ENCODE results near the gene STC2.

The STC2 gene

DNA sequence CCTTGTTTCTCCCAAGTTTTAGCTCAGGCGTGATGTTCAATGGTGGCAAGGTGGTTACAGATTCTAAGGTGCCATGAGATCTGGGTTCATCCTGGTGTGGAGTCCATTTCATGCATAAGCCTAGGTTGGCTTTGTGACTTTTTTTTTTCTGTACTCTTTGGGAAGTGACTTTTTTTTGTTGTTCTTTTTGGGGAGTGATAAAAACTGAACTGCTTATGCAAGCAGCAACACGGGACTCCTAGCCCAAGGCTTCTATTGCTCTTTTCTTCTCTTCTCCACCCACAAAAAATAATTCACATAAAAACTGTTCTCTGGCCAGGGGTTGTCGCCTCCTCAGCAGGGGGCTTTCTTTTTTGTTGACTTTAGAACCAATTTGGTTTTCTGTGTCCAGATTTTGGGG lies 15.4 kb downstream of the STC2 start:
- no peak for DNase-seq (ENCODE audit: low spot score)

DNA sequence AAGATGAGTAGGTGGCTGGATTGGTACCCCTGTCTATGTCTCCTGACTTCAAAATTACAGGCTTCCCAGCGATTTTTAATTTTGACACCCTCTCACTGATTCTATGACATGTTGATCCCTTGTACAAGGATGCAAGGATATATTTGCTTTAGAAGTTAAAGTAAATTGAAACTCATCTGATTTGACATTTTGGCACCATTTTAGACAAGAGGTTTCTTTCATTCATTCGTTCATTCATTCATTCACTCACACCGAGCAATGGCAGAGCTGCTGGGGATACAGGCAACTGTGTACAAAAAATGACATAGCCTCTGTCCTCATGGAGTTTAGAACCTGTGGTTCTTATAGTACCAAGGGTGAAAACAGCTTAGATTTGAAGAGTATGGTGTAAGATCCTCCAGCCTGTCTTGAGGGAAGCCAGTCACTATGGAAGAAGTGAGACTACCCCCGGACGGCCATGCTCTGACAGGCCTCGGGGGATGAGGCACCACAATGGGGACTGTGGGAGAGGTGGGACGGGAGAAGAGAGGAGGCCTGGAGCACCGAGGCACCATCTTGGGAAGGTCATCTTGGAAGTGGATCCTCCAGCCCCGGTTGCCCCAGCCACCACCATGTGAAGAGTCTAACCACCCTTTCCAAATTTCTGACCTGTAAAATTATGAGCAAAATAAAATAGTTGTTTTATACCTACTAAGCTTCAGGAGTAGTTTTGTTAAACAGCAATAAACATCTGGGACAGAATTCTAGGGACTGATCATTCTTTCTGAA lies 16.2 kb downstream of the STC2 start:
- no peak for DNase-seq (ENCODE audit: low spot score)

DNA sequence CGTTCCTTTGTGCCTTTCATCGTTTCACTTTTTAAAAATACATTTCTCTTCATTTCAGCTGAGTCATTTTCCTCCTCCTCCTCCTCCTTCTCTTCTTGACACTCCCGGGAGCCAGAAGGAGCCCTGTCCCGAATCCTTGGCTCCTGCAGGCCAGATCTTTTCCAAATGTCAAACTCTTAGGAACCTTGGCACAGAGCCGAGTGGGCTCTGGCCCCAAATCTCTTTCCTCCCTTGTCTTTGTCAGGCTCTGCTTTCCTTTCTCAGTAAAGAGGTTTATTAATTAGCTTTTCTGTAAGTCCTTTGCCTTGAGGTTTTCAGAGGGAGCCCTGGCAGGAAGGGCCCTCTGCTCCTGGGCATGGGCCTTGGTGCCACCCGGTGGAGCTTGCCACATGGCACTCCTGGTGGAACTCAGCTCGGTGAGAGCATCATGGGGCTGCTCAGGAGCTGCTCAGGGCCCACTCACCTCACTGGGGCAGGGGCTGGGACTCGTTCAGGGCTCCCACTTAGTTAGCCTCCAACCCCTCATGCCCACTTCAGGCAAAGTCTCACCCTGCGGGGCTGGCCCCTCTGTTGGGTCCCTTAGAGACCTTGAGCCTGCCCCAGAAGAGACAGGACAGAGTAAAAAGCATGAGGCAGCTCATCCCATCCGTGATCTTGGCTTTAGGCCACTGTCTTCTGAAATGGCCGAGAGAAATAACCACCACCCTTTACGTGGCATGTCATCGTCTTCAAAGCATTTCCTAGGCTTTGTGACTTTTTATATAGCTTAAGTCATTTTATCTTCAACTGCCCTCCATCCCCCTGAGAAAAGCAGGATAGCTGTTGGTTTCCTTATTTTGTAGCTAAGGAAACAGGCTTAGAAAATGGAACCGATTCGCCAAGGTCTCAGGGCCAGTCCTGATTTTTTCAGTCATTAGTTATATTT lies 17.1 kb downstream of the STC2 start:
- no peak for DNase-seq (ENCODE audit: low spot score)

DNA sequence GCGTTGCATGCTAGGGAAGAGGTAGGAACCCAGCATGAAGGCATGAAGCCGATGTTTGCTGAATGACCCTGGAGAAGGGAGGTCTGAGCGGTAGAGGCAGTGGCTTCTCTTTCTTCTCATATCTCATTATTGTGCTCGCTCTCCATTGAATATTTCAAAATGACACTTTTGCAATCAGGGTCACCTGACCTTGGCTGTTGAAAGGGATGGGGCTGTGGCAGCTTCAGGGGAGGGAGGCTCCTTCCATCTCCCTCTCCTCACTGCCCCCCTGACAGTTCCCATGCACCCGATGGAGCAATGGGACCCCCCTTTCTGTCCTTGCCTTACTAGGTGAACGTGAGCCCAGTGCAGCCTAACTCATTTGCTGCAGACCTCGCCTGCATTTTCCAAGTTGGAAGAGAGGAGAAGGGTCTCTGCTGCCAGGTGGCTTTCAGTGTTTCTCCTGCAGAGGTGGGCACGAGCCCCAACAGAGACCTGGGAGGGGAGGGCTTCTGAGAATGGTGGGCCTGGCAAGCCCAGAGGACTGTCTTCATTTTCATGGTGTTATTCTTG lies 17.9 kb downstream of the STC2 start:
- DNase-seq (ENCODE audit: low spot score): no peak

DNA sequence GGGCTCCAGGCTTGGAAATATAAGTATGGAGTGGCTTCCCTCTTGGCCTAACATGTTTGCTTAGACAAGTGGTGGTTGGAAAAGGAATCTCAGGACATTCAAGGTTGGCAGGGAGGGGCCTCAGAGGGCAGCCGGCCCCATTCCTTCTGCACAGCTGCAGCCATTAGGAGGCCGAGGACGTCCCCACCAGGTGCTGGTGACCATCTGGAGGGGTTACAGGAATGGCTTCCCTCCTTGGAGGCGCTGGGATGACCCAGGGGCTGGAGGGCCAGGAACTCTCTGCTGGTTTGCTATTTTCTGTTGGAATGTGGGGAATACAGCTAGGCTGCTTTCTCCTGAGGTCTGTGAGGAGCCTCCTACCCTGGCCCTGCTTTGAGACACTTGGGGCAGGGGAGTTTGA lies 18.5 kb downstream of the STC2 start:
- no peak for DNase-seq (ENCODE audit: low spot score)

DNA sequence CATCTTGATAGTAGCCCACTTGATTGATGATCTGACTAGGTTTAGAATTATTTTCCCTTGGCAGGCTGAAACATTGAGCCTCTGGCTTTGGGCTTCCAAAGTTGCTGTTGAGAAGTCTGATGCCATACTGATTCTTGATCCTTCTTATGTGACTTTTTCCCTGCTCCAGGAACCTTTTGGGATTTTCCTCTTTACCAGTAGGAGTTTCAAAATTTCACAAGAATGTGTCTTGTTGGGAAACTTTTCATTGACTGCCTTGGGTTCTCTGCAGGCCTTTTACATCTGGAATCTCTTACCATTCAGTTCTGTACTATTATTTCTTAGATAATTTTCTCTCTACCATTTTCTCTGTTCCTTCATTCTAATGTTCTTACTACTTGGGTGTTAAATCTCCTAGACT lies 20.0 kb downstream of the STC2 start:
- DNase-seq (ENCODE audit: low spot score): no peak

DNA sequence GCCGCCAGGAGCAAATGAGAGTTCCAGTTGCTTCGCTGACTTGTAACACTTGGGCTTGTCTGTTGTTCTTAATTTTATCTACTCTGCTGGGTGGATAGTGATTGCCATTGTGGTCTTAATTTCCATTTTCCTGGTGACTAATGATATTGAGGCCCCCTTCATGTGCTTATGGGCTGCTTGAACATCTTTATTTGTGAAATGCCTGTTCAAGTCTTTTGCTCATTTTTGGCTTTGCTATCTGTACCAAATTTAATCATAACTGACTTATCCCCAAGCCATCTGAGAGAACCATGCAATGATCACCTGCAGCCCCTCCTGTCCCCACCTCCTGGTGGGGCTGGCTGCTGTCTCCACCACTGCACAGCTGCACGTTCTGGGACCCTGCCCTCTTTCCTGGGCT lies 20.5 kb downstream of the STC2 start:
- DNase-seq (ENCODE audit: low spot score): no peak

DNA sequence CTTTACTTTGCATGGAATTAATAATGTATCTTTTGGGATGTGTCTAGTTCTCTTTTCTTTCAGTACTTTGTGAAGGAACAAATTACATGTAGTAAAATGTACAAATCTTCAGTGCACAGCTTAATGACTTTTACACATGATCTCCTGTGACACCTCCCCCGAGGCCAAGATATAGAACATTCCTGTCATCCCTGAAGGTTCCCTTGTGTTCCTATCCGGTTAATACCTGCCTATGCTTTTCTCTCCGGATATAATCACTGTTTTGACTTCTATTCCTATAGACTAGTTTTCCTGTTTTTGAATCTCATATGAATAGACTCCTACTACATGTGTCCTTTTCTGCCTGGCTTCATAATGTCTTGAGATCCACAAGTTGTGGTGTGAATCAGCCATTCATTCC lies 21.5 kb downstream of the STC2 start:
- no peak for DNase-seq (ENCODE audit: low spot score)

DNA sequence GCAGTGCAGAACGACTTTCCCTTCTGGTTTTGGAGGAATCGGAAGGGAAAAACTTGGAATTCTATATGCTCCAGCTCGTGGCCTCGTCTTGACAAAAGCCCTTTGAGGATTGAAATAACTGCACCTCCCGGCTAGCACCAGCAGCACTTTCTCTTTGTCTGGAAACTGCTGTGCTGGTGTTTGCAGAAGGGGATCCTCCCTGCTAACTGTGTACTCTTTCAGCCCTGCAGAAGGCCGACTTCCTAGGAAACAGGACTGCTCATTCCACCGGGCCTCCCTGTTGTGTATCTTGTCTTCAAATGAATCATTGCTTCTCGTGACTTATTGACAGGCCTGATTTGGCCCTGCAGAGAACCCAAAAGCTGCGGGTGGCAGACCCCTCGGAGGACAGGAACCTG lies 23.6 kb downstream of the STC2 start:
- no peak for DNase-seq (ENCODE audit: low spot score)

DNA sequence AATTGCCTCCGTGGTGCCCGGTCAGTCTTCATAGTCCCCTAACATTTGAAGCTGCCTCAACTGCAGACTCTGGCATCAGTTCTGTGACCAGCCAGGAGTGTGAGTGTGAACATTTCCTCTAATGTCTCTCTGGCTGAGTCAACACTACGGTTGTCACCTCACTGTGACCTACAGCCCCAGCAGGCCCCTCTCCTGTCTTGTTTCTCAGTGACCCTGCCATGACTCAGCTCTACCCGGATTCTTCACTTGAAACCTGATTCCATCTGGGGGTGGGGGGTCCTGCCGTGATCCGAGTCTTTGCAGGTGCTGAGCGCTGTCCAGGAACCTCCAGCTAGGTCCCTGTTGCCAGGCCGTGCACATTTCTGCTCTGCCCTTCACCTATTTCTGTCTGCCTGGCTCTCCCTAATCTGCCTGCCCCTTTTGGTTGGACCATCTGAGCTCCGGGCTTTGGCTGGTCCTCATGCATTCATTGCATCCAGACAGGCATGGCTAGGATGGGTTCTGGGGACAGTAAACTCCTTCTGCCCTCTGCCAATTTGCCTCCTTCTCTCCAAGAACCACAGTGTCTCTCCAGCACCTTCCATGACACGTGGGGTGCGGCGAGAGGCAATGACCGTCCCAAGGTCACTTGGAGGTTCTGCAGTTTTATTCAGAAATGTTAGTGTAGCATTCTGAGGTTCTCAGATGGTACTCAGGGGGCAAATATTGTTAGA lies 24.2 kb downstream of the STC2 start:
- DNase-seq (ENCODE audit: low spot score): no peak

DNA sequence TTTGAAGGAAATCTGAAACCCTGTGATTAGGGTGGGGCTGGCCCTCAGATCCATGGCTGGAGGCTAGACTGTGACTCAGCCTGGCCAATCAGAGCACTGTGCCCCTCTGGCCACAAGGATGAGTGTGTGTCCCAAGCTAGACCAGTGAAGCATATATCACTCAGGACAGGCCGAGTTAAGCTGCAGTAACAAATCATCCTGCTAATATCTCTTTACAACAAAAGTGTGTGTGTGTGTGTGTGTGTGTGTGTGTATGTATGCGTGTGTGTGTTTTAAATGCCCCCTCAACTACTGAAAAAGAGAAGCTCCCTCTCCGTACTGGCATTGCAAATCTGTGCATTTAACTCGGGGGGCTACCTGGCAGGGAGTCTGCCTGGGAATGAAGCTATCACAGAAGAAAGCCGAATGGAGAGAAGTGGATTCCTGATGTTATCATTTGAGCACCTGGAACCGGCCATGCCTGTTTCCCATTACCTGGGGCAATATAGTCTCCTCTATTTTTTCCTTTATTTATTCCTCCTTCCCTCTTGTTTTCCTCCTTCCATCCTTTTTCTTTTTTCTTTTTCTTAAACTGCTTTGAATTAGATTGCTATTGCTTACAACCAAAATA lies 25.6 kb downstream of the STC2 start:
- no peak for DNase-seq (ENCODE audit: low spot score)

DNA sequence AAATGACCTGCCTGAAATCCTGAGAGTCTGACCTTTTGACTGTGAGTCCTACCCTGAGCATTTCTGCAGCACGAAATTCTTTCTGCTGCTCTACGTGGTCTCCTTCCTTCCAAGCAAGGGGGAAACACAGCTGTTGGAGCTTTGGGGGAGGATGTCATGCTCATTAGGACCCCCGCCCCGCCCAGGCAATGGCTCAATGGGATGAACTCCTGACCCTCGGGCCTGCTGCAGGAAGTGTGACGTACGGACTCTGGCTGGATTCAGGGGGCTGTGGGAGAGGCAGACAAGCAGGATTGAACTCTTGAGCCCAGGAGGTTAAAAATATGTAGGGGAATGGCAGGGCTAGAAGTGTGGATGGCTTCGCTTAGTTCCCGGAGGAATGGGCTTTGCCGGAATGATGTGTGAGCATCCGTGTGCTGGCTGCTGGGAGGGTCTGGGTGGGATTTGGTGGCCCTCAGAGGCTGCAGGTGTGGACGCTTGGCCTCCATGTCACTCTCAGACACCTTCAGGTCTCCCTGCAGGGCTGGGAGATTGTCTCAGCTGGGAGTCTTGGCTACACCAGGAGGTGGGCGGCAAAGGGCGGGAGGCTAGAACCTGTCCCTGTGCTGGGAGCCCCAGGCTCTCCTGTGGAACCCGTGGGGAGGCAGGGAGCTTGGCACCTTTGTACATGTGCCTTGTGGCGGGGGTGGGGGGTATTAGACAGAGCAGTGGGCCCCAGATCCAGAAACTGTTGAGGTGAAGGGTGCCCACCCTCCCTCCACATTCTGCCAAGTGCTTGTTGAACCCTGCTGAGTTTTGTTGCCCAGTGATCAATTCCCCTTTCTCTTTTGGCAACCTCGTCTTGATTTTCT lies 26.3 kb downstream of the STC2 start:
- DNase-seq (ENCODE audit: low spot score): no peak

DNA sequence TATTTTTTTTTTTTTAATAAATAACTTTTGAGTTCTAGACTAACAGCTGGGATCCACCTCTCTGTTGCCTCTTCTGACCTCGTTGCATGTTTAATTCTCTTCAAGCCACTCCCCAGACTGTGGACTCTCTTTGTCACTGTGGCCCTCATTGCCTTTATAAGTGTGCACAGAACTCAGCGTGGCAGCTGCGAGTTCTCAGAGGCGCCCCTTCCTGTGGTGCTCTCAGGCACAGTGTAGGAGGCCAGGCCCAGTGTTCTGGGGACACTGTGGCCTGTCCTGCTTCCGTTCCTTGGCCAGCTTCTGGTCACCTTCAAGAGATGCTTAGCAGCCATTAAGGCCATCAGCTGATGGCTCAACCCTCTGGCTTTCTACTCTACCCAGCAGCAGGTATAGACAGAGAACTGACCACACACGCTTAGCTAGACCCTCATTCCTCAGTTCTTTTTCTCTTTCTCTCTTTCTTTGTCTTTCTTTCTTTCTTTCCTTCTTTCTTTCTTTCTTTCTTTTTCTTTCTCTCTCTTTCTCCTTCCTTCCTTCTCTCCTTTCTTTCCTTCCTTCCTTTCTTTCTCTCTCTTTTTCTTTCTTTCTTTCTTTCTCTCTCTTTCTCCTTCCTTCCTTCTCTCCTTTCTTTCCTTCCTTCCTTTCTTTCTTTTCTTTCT lies 27.7 kb downstream of the STC2 start:
- DNase-seq (ENCODE audit: low spot score): no peak

DNA sequence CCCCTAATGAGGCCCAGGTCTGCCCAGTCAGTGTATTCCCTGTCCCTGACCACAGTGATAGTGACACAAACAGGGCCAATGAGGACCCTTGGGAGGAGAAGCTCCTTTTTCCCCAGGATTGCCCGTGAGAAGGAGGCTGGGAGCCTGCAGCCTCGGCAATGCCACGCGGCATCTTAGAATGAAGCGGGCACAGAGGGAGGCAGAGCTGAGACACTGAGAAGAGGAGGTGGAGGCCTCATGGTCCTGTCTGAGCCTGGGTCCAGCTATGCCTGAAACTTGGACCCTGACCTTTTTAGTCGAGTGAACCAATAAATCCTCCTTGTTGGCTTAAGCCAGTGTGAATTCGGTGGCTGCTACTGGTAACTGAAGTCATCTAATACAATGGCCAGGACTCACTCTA lies 28.4 kb downstream of the STC2 start:
- DNase-seq (ENCODE audit: low spot score): no peak

DNA sequence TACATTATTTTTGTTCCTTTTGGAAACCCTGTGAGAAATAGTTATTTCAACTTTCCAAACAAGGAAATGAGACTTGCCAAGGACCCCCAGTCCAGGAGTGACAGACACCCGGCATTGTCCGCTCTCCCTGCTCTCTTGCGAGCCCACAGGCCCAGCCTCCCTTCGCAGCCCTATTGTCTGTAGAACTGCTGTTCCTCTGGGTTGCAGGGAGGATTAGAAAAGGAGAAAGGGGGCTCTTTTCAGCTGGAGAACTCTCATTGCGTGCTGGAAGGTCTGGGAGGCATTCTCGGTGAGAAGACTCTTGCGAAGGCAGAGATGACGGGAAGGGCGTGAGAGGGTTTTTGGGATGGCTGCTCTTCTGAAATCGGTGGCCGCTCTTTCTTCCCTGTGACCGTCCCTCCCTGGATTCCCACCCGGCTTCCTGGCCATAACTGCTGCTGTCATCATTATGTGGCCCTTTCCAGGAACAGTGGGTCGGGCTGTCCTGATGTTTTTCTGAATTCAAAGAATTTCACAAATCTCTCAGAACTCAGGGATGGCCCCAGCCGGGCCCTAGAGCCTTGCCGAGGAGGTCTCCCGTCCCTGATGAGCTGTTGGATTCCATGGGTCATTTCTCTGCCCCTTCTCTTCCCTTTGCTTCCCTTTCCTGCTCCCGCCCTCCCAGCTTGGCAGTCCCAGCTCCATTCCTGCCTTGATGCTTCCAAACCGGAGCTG lies 29.8 kb downstream of the STC2 start:
- no peak for DNase-seq (ENCODE audit: low spot score)

DNA sequence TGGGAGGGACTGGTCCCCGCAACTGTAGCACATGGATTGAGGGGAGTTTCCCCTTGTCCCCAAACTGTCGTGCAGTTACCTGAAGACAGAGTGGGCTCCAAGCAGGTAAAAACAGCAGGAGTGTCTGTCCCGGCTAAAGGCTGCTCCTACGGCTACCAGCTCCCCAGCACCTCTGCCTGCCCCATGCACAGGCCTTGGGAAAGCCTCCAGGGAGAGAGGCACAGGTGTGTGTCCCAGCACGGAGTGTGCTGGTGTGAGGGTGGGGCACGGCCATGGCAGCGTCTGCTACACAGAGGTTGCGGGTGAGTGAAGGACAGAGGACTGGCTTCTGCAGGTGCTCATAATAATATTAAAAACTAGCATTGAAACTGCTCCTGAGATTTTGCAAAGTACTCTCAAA lies 30.4 kb downstream of the STC2 start:
- DNase-seq (ENCODE audit: low spot score): no peak

DNA sequence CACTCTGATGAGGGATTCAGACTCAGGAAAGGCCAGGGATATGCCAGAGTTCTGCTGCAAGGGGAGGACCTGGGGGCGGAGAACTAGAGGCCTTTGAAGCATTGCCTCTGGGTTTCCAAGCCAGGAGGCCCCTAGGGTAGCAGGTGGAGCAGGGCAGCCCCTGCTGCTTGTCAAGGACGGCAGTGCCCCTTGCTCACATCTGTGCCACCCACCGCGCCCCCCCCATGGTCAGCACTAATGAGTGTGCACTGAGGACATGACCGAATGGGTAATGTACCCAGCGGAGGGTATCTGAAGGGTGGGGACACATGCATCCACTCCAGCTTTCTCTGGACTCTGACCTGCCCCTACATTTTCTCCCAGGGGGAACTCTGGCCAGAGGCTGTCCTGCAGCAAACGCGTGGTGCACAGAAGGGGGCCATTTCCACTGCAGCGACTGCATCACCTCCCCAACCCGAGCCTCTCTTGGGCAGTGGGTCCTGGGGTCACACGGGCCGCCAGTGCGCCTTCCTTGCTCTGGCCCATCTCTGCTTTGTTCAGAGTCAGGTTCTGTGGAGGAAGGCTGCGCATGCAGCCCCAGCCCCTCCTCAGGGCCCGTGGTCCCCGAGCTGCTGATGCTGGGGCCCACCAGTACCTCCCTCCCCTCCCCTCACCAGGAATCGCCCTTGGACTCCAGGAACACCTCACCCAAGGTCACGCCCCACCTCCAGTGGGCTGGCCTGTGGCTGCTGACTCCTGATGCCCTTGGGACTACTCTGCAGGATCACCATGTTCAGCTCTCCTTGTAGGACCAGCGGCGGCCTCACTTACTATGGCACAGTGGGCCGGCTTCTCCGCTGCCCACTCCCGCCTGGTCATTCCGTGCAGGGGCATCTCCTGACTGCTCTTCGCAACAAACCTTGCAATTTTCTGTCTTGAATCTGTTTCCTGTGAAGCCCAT lies 31.2 kb downstream of the STC2 start:
- DNase-seq (ENCODE audit: low spot score): no peak

DNA sequence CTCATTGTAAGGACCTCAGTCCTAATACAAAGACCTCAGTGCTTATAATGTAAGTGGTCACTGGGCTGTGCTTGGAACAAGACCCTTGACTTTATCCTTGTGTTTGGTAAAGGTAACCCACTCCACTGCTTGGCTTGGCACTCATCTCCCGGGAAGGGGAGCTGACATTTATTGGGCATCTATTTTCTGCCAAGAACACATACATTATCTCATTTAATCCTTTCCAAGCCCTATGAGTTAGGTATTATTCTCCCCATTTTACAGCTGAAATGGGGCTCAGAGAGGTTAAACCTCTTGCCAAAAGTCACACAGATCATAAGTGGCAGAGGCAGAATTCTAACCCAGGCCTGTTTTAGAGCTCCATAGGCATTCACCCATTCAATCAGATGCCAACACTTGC lies 32.4 kb downstream of the STC2 start:
- no peak for DNase-seq (ENCODE audit: low spot score)

Measured in D341Med (cell line).